ENCODE data around the gene SMPD3.

The SMPD3 gene

GRCh38 chr16:68343137-68343536, 105.2 kb downstream of the SMPD3 start:
- no peak for DNase-seq (ENCODE audit: extremely low read depth in 1 of 2, low read depth in 1 of 2)

GRCh38 chr16:68342620-68343019, 105.7 kb downstream of the SMPD3 start:
- no peak for DNase-seq (ENCODE audit: extremely low read depth in 1 of 2, low read depth in 1 of 2)

DNA sequence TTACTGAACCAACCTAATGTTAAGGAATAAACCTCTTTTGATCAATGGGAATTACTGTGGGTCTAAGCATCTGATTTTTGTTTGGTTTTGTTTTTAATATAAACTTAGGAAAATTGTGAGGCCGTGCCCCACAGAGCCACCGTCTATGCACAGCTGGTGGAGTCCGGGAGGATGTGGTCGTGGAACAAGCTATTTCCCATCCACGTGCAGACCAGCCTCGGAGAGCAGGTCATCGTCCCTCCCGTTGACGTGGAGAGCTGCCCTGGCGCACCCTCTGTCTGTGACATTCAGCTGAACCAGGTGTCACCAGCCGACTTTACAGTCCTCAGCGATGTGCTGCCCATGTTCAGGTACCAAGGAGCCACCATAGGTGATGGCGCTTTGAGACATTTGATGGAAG, 109.1 kb downstream of the SMPD3 start:
- no peak for DNase-seq (ENCODE audit: extremely low read depth in 1 of 2, low read depth in 1 of 2)

GRCh38 chr16:68338326-68339119, 109.8 kb downstream of the SMPD3 start:
- DNase-seq (ENCODE audit: extremely low read depth in 1 of 2, low read depth in 1 of 2) = no peak

- DNase-seq (ENCODE audit: extremely low read depth in 1 of 2, low read depth in 1 of 2) = no peak
These were observed 113.1 kb downstream of the SMPD3 start for GRCh38 chr16:68335175-68335574.

DNA sequence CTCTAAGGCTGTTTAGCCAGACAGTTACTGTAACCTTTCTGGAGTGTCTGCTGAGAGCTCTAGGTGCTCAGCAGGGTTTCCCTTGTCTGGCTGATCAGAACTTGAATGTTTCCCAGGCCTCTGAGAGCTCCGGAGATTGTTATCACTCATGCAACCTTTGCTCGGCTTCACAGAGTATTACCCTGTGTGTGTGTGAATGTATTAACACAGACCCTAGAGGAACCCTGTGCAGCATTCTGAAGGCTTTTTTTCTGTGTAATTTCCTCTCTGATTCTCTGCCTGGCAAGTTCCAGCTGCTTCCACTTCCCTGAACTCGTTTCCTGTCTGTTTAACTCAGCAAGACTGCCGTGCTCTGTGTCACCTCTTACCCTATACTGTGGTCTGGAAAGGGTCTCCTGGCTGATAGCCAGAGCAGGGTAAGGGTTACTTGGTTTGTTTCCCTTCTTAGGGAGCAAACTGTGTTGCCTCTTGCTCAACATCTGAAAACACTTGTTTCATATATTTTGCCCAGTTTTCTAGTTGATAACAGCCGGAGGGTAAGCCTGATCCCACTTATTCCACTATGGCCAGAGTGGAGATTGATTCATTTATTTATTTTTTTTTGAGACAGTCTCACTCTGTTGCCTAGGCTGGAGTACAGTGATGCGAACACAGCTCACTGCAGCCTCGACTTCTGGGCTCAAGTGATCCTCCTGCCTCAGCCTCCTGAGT, 115.7 kb downstream of the SMPD3 start:
- no peak for DNase-seq (ENCODE audit: extremely low read depth in 1 of 2, low read depth in 1 of 2)

DNA sequence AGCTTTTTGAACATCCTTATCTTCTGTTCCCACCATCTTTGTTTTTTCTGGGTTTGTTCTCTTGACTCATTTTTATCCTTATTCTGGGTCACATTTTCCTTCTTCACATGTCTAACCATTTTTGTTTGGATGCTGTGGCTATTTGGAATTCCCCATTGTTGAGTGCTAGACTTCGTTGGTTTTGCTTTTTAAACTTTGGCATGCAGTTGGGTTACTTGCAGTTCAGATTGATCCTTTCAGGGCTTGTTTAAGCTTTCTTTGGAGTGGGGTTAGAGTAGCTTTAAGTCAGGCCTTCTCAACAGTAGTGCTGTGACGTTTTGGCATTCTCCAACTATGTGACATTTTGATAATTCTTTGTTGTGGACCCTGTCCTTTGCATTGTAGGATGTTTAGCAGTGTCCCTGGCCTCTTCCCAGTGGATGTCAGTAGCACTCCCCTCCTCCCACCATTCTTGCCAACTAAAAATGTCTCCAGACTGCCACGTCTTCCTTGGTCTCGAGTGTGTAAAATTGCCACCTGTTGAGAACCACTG, 116.4 kb downstream of the SMPD3 start:
- no peak for DNase-seq (ENCODE audit: extremely low read depth in 1 of 2, low read depth in 1 of 2)

- DNase-seq (ENCODE audit: extremely low read depth in 1 of 2, low read depth in 1 of 2) = no peak
These were observed 119.4 kb downstream of the SMPD3 start for GRCh38 chr16:68328860-68329390.

DNA sequence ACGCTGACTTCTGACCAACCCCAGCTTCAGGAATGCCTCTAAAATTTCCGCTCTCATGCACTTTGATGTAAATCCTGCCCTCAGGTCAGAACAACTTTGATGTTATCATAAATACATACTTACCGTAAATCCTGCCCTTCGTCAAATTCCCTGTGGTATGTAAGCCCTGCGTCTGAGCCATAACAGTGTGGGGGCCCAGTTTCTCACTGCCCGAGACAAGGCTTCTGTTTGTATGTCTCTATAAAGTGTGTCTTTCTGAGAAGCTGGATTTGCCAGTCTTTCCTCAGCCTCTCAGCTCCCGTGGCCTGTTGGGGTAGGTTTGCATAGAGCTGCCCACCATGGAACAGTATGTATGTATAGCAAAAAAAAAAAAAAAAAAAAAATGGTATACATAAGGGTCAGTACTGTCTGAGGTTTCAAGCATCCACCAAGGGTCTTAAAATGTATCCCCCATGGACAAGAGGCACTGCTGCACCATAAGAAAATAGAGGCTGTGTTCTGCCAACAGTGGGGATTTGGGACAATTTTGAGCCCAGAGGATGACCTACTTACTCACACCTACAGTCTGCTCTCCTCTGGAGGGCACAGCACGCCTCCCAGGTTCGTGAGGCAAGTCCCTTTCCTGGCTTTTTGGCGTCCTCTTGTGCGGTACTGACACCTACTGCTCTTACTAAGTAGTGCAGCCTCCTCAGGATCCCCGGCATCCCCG, 120.0 kb downstream of the SMPD3 start:
- DNase-seq (ENCODE audit: extremely low read depth in 1 of 2, low read depth in 1 of 2) = peak; percentile 56 to 63

DNA sequence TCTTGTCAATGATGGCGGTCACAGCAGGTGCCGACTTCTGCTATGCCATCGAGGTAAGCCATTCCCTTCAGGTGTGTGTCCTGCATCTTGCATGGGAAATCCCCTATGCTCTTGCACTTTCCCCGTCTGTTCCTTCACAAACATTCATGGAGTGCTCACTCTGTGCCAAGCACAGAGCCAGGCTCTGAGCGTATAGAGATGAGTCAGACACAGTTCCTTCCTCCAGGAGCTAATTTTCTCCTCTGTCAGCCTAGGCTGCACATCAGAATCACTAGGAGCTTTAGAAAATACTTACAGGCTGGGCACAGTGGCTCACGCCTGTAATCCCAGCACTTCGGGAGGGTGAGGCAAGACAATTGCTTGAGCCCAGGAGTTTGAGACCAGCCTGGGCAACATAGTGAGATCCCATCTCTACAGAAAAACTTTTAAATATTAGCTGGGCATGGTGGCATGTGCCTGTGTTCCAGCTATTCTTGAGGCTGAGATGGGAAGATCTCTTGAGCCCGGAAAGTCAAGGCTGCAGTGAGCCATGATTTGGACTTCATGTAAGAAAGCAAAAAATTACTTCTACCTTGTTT, 123.4 kb downstream of the SMPD3 start:
- DNase-seq (ENCODE audit: extremely low read depth in 1 of 2, low read depth in 1 of 2) = no peak

GRCh38 chr16:68324336-68324735, 124.0 kb downstream of the SMPD3 start:
- no peak for DNase-seq (ENCODE audit: extremely low read depth in 1 of 2, low read depth in 1 of 2)

GRCh38 chr16:68319185-68319908, 129.0 kb downstream of the SMPD3 start:
- no peak for DNase-seq (ENCODE audit: extremely low read depth in 1 of 2, low read depth in 1 of 2)

DNA sequence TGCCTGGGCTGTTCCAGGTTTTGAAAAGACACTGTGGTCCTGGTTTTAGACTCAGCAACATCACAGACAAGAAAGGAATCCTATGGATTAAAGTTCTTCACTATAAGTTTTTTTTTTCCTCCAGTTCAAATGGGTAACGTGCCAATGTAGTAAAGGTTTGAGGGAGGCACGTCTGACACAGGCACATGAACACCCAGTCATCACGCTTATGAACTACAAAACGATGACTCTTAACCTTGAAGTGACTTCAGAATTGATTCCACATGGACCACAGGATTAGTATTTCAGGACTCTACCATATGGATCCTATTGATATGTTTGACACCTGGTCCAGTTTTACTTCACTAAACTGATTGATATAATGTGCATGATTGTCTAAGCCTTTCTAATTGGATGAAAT, 135.2 kb downstream of the SMPD3 start:
- DNase-seq (ENCODE audit: extremely low read depth in 1 of 2, low read depth in 1 of 2) = no peak

DNA sequence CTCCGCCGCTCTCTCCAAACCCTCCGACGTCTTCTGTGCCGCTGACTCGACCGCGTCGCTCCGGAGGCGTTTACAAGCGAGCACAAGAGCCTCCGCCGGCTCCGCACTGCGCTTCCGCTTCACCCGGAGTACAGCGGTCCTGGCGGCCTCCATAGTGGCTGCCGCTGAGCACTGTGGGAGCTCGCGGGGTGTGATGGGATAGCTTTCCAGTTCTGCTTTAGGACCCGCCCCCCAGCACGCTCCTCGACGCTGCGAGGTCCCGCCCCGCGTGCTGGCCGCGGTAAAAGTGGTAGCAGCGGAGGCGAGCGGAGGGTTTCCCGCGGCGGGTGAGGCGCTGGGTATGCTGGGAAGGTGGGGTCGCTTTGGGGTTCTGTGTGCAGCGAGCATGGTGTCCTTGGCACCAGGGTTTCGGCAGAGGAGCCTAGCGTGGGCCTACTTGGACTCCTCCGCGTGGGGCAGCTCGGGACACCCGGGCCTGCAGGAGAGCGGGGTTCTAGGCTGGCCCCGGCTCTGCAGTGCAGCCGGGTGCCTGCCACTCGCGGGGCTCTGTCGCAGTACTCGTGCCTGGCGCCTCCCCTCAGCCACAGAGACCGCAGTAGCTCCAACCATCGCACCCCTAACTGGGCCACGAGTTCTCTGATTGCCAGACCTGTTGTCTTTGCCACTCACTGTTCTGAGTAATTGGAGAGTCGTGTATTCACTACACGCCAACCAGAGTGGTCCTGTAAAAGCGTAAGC, 137.4 kb downstream of the SMPD3 start, which contains the start of the genes PRMT7 and SLC7A6OS:
PRMT7 (plus strand) TSS at position 246 of the 738 bp plus-strand sequence. CDS start 4,961 bp downstream, outside the sequence.
SLC7A6OS (minus strand) TSS at position 173 of the 738 bp plus-strand sequence; CDS start at position 153, 20 bp downstream.
- DNase-seq (ENCODE audit: extremely low read depth in 1 of 2, low read depth in 1 of 2) = peak; percentile 74 to 85

- DNase-seq (ENCODE audit: extremely low read depth in 1 of 2, low read depth in 1 of 2) = no peak
These were observed 137.9 kb downstream of the SMPD3 start for GRCh38 chr16:68310437-68310773.

- DNase-seq (ENCODE audit: extremely low read depth in 1 of 2, low read depth in 1 of 2) = no peak
These were observed 138.5 kb downstream of the SMPD3 start for GRCh38 chr16:68309799-68310198.

Data from activated CD8-positive, alpha-beta memory T cell treated with anti-CD3 and anti-CD28 coated beads for 1 hour (primary cell).